ENCODE measurements around the gene USP19. TPM values are rescaled to one million over a fixed set of nuclear protein-coding genes. Genes with fewer than 3 reads are reported as not detected.

Gene USP19
- total and polyA plus RNA-seq, 2 donors (not counting 1 experiment from before 2014, with no cell fraction given): 73.5 to 87.3 TPM

DNA sequence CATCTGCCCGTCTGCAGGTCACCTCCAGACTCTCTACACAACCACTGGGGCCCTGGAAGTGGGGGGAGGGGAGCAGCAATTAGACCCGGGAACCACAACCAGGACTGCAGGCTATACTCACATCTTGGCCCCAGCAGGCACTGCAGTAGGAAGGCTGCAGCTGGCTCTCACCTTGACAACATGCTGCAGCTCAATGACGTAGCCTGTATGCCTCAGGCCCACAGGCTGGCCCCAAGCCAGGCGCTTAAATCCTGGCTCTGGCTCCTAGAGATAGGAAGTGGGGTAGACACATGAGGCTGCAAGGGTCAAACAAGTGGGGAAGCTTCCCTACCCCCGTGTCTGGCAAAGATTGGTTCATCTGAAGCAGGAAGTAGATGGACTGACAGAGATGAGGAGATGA is 22.2 kb downstream of the USP19 start:
- Mint-ChIP-seq H3K4me1 (peaks cover 13% of the 10 kb centered on the region), H3K9me3 (ENCODE audit: insufficient read depth) (no peaks in the 10 kb centered on the region), H3K27ac (no peak overlapping the region), H3K27me3 (no peaks in the 10 kb centered on the region), H3K4me3 (no peak overlapping the region)
- ChIA-PET POLR2A (no interaction called here), CTCF (interaction anchor here (0.9 kb wide), 1 partner anchor 89 kb away, joined by 3 read pairs; no protein-coding TSS in a partner anchor)
- Histone ChIP-seq H3K27ac (ENCODE audit: low read length in 2 of 2) (no peak overlapping the region), H3K4me1 (ENCODE audit: control insufficient read depth in 2 of 2, insufficient read depth in 2 of 2, low read length in 2 of 2) (peaks cover 6 to 15% of the 10 kb centered on the region in 2 donors), H3K4me2 (replicated peaks; ENCODE audit: low read depth, low read length, poor library complexity, severe bottlenecking) (no peak overlapping the region), H3K27me3 (replicated peaks in 1 of 4; ENCODE audit: control extremely low read depth in 1 of 4, control insufficient read depth in 3 of 4, insufficient read depth in 4 of 4, low read length in 3 of 4) (no peaks in the 10 kb centered on the region), H3K36me3 (replicated peaks in 1 of 2; ENCODE audit: control extremely low read depth in 1 of 2, control insufficient read depth in 1 of 2, extremely low read depth in 1 of 2, insufficient read depth in 2 of 2, low read length in 1 of 2) (peaks cover 4 to 50% of the 10 kb centered on the region in 2 experiments), H2AFZ (ENCODE audit: insufficient read depth, low read depth, low read length, poor library complexity, severe bottlenecking) (no peak overlapping the region), H4K20me1 (ENCODE audit: control insufficient read depth, insufficient read depth, low read length, poor library complexity, severe bottlenecking) (no peaks in the 10 kb centered on the region), H3K9ac (ENCODE audit: low read length) (no peak overlapping the region), H3K79me2 (ENCODE audit: control insufficient read depth, insufficient read depth, low read length) (peaks cover 7% of the 10 kb centered on the region), H3K9me3 (ENCODE audit: control extremely low read depth in 1 of 3, control insufficient read depth in 2 of 3, insufficient read depth in 1 of 3, low read length in 2 of 3) (peaks cover 0 to 2% (median 0%) of the 10 kb centered on the region in 3 donors), H3K4me3 (ENCODE audit: control extremely low read depth in 1 of 5, extremely low read depth in 1 of 5, insufficient read depth in 1 of 5, low read depth in 2 of 5, low read length in 4 of 5) (no peak overlapping the region)
- no peak for TF ChIP-seq EZH2 (IDR thresholded peaks at IDR 0.05; ENCODE audit: borderline replicate concordance, insufficient read depth, low read depth, low read length, poor library complexity, severe bottlenecking)
- TF ChIP-seq CTCF (IDR thresholded peaks at IDR 0.05): no peak
- no peak for DNase-seq
- no peak for ATAC-seq (ENCODE audit: low read depth)
- intact Hi-C loops (cut with micrococcal nuclease): no loop called here
- WGBS (ENCODE audit: insufficient coverage): 92% methylated on average over 3 of the region's 5 CpGs
